HFF-Myc (cell line): ENCODE results near the gene CDC42SE2.

Source experiments
- DNase-seq: peaks from one replicate; pipeline ENCODE4 v3.0.0-alpha.2; 2011; ENCODE audit warnings: low read depth; ENCODE audit errors: extremely low read depth
- H3K4me3 ChIP-seq: replicated peaks from 2 replicates; pipeline ENCODE4 v1.5.1; 2011; ENCODE audit warnings: low read depth, mild to moderate bottlenecking, control low read depth, low read length
- TF ChIP-seq, protein P1 (sequence below): IDR thresholded peaks from 2 replicates; pipeline ENCODE4 v1.5.1; 2012; ENCODE audit warnings: mild to moderate bottlenecking, low read depth, low read length, control low read depth; ENCODE audit errors: missing control alignments

CDC42SE2 gene

GRCh38 chr5:131259326-131259725 lies 4.5 kb upstream of the CDC42SE2 start:
- no peak overlapping the region for H3K4me3 ChIP-seq
- DNase-seq: no peak
- TF ChIP-seq, protein P1, sequence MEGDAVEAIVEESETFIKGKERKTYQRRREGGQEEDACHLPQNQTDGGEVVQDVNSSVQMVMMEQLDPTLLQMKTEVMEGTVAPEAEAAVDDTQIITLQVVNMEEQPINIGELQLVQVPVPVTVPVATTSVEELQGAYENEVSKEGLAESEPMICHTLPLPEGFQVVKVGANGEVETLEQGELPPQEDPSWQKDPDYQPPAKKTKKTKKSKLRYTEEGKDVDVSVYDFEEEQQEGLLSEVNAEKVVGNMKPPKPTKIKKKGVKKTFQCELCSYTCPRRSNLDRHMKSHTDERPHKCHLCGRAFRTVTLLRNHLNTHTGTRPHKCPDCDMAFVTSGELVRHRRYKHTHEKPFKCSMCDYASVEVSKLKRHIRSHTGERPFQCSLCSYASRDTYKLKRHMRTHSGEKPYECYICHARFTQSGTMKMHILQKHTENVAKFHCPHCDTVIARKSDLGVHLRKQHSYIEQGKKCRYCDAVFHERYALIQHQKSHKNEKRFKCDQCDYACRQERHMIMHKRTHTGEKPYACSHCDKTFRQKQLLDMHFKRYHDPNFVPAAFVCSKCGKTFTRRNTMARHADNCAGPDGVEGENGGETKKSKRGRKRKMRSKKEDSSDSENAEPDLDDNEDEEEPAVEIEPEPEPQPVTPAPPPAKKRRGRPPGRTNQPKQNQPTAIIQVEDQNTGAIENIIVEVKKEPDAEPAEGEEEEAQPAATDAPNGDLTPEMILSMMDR: no peak

GRCh38 chr5:131260895-131261294 lies 3.0 kb upstream of the CDC42SE2 start:
- no peak overlapping the region for H3K4me3 ChIP-seq
- TF ChIP-seq, protein P1: no peak
- DNase-seq: no peak

DNA sequence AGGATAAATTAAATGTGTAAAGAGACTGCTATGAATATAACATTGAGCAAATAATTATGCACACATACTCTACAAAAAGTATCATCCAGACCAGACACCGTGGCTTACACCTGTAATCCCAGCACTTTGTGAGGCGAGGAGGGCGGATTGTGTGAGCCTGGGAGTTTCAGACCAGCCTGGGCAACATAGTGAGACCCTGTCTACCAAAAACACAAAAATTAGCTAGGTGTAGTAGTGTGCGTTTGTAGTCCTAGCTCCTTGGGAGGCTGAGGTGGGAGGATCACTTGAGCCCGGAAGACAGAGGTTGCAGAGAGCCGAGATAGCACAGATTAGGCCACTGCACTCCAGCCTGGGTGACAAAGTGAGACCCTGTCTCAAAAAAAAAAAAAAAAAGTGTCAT lies 2.4 kb upstream of the CDC42SE2 start:
- TF ChIP-seq, protein P1: no peak
- no peak overlapping the region for H3K4me3 ChIP-seq
- no peak for DNase-seq

DNA sequence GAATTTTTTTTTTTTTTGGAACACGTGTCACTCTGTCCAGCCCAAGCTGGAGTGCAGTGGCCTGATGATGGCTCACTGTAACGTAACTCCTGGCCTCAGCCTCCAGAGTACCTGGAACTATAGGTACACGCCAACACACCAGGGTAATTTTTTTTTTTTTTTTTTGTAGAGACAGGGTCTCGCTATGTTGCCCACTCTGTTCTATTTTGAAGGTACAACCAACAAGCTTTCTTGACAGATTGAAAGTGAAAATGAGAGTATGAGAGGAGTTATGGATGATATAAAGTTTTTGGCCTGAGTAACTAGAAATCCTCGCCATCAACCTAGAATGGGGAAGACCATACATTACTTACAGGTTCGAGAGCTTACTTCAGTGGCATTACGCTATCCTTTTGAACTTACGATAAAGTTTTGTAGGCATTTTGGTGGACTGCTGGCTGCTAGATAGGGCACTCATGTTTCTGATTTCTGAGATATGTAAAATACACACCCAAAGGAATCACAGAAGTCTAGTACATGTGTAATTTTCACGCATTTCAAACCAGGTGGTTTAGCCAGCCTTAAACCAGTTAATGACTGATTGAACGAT lies 806 bp upstream of the CDC42SE2 start:
- peak overlapping the region; percentile 89 for H3K4me3 ChIP-seq
- TF ChIP-seq, protein P1: no peak
- no peak for DNase-seq

DNA sequence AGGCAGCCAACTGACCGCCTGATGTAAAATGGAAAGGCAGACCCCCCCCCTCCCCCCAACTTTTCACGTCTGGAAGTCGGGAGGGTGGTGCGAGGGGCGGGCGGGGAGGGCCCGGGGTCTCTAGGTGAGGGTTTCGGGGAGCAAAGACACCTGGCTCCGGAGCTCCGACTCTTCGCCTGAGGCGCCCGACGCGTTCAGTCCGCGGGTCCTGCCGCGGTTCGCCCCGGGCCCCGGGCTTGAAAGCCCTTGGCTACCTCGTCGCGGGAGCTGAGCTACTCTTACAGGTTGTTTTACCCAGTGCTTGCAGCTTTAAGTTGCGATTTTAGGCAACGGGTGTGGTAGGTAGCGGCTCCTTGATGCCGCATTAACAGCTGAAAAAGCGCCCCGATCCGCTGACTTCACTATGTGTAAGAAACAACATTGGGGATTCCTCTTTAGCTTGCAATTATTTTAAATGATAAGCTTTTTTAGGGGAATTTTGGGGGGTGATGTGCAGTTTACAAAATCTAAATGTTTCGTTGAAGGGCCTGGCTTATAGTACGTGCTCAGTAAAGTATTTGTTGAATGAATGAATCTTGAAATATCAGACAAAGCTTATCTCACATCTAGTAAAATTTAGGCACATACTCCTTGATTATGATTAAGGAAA lies 722 bp downstream of the CDC42SE2 start:
- no peak for DNase-seq
- TF ChIP-seq, protein P1: no peak
- peak overlapping the region; percentile 89 for H3K4me3 ChIP-seq

GRCh38 chr5:131265311-131265803 lies 1.5 kb downstream of the CDC42SE2 start:
- TF ChIP-seq, protein P1: peak; percentile 29
- peak overlapping the region; percentile 89 for H3K4me3 ChIP-seq
- no peak for DNase-seq
